Stimulated activated CD8-positive, alpha-beta memory T cell treated with anti-CD3 and anti-CD28 coated beads, Interleukin-12 subunit alpha, Interleukin-12 subunit beta, amount 100 ng/mL, for 1 hour (primary cell): ENCODE data around the gene EPHA6.

Experiments used
- DNase-seq: peaks from one replicate; pipeline ENCODE4 v3.0.0-alpha.2; 2020; ENCODE audit warnings: low read depth

EPHA6 gene

DNA sequence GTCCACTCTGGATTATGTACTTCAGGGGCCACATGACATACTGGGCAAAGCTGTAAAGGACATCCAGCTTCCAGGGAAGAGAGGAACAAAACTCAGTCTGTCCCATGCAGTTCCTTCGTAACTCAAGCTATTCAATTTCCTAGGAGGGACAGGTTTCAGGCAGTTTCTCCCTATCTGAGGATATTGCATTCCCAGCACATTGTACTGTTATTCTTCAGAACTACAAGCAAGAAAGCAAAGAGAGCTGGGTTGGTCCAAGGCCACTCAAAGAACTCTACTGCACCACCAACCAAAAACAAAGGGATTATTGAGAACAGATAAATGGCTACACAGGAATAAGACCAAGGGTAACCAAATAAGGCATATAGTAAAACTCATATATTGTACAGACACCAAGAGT, 832.5 kb downstream of the EPHA6 start:
- no peak for DNase-seq

- no peak for DNase-seq
Observed at GRCh38 chr3:97647441-97647982, 833.1 kb downstream of the EPHA6 start.

DNA sequence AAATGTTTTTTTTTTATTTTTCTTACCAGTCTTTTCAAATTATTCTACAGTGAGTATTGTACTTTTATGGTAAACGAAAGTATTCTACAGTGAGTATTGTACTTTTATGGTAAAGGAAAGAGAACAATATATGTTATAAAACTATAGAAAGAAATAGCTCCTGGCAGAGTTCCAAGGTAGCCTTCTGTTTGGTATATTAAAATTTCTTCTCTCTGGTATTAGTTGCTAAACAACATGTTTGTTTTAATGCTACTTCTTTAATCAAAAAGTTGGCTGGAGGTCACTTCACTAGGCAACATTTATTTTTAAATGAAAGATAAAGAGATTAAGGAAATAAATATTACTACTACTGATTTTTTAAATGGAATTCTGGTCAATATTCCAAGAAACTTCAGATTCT, 841.6 kb downstream of the EPHA6 start:
- no peak for DNase-seq

DNA sequence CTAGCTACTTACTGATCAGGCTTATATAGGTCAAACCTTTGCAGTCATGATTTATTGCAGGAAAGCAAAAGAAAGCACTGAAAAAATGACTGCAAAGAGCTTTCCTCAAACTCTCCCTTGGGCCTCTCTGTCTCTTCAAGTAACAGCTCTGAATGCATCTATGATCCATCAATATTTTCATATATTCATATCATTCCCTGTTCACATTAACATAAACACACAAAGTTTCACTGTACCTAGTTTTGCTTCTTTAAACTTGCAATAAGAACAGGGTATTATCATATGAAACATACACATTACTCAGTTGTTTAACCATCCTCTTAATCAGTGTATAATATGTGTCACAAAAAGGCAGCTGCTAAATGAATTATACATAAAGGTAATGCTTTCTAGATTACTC, 842.2 kb downstream of the EPHA6 start:
- DNase-seq = no peak

- no peak for DNase-seq
Observed at GRCh38 chr3:97658668-97659285, 844.4 kb downstream of the EPHA6 start.

DNA sequence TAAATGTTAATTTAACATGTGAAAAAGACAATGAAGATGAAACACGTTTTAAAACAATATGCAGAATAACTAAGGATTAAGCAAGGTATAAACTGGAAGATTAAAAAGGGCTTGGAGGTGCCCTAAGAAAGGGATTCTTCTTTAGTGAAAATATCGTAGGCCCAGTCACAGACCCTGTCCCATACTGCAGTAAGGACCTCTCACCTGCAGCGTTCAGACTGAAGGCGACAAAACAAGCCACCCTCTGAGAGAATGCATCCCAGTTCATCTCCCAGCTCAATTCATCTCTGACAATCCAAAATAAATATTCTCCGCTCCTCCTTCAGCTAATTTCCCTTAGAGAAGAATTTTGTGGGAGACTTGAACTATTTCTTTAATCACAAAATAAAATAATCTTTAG, 847.9 kb downstream of the EPHA6 start:
- DNase-seq = no peak

DNA sequence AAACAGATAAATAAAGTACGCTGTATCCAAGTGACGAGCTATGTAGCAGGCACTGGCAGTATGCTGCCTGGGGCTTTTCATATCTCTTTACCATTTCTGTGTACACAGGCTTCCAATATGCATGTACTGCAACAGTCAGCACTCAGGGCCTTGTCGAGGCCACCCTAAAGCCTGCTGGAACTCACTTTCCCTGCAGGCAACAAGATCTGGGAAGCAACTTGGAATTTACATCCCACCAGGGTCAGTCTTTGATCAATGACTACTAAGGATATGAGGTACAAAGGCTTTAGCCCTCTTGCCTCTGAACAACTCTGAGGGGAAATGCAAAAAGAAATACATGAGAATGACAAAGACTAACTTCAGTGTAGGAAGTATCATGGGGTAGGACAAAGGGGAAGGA, 848.4 kb downstream of the EPHA6 start:
- DNase-seq = no peak

- no peak for DNase-seq
Observed at GRCh38 chr3:97665896-97666295, 851.5 kb downstream of the EPHA6 start.

- DNase-seq = no peak
Observed at GRCh38 chr3:97670952-97671351, 856.6 kb downstream of the EPHA6 start.

DNA sequence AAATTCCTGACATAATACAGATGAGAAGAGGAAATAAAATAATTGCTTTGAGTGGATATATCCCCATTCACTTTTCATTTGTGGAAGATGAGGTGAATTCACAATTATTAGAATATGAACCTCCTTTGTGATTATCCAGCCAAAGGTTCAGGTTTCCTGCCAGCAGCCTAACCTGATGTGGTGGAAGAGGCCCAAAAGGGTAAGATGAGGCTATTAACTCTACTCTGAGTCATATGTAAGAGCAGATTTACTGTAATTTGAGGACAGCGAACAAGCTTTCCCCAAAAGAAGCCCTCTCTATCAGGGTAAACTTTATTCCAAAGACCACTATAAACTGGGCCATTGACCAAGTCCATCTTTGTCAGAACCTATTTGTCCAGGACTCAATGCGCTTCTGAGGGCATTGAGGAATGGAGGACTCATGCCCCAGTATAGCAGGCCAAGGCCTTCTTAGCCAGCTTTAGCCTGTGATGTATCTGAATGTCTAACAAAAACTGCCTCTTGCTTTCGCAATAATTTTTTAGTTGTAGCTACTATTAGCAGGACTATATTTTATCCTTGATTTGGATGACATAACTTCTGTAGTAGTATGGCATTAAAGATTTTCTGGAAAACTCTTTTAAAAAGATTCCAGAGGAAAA, 859.1 kb downstream of the EPHA6 start:
- no peak for DNase-seq

DNA sequence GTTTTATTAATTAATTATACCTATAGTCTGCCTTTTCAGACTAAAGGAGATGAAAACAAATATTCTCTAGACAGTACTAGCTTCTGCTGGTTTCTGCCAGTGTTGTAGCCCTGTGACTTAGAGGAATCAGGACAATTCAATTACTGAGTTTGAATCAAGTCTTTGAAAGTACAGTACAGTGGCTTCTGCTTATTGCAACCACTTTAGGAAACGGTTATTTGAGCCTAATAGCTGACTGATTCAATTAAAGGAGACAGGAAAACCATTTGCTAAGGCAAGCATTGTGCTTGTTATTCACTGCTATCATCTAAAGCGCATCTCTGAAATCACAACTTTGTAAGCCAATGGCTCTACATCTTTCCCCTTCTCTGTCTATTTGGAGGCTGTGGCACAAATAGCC, 860.1 kb downstream of the EPHA6 start:
- DNase-seq = no peak

GRCh38 chr3:97680210-97680609, 865.8 kb downstream of the EPHA6 start:
- DNase-seq = no peak

GRCh38 chr3:97680696-97681095, 866.3 kb downstream of the EPHA6 start:
- DNase-seq = no peak

DNA sequence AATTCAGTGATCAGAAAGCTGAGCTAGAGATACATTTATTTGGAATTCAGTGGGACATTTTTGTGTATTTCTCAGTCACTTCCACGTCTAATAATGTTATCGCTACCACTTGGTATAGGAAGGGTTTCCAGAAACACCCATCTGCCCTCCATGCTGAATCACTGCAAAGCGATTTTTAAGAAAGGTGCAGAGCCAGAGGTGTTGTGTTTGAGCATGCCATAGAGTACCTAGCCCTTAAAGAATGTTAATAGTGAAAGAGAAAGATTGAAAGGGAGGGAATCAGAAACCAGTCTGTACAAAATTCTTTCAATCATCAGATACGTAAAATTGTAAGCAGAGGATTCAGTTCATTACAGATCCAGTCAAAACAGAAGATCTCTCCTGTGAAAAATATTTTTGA, 870.1 kb downstream of the EPHA6 start:
- no peak for DNase-seq

- no peak for DNase-seq
Observed at GRCh38 chr3:97686258-97686657, 871.9 kb downstream of the EPHA6 start.

DNA sequence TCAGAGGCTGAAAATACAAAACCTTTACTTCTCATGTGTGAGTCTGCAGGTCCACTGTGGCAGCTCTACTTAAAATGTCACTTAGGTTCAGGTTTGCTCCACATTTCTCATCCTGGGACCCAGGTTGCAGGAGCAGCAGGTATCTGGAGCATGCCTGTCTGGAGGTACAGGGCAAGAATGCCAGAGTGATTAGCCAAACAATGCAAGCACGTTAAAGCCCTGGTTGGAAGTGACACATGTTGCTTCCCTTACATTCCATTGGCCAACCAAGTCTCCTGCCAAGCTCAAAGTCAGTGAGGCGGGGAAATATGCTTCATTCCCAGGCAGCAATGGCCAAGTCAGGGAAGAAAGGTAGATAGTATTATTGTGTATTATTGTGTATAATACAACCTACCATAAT, 873.3 kb downstream of the EPHA6 start:
- DNase-seq = no peak

- DNase-seq = no peak
Observed at GRCh38 chr3:97689111-97689510, 874.7 kb downstream of the EPHA6 start.

DNA sequence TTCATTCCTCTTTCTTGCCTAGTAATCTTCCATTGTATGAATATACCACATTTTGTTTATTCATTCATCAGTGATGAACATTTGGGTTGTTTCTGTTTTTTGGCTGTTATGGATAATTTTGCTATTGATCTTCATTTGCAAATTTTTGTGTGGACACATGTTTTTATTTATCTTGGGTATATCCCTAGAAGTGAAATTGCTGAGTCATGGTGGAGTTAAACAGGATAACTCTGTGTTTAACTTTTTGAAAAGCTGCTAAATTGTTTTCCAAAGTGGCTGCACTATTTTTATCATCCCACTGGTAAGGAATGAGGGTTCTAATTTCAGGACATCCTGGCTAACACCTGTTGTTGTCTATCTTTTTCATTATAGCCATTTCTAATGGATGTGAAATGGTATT, 875.6 kb downstream of the EPHA6 start:
- DNase-seq = no peak

GRCh38 chr3:97691354-97691753, 877.0 kb downstream of the EPHA6 start:
- no peak for DNase-seq

GRCh38 chr3:97692389-97692788, 878.0 kb downstream of the EPHA6 start:
- no peak for DNase-seq

GRCh38 chr3:97692831-97693230, 878.4 kb downstream of the EPHA6 start:
- no peak for DNase-seq

DNA sequence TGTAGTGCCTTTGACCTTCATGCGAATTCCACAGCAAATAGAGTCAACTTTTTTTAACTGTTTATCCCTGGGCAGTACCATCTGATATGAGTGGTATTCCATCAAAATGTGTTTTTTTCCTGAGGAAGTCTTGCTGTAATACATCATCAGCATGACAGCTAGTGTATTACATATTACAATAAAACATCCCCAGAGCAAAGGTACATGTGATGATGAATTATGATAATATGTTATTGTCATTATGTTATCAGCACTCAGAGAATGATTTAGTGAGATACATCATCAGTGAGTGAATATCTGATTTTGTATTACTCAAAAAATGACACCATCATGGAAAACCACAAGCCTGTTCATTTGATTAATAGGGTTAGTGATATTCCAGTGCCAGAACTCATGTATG, 880.5 kb downstream of the EPHA6 start:
- DNase-seq = no peak

DNA sequence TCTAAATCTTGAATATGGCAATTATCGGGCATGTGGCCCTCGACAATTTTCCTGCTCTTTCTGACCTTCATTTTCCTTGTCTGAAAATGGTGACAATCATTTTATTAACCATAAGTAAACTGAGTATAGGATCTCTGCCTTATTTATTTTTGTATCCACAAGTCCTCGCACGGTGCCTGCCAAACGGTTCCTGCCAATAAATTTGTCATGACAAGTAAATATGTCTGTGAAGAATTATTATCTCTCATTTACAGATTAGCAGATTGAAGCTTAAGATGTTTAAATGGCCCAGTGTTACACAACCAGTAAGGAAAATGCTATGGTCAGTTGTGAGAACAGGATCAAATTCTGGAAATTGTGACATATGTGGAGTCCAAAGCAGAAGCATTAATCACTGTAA, 884.3 kb downstream of the EPHA6 start:
- DNase-seq = no peak

DNA sequence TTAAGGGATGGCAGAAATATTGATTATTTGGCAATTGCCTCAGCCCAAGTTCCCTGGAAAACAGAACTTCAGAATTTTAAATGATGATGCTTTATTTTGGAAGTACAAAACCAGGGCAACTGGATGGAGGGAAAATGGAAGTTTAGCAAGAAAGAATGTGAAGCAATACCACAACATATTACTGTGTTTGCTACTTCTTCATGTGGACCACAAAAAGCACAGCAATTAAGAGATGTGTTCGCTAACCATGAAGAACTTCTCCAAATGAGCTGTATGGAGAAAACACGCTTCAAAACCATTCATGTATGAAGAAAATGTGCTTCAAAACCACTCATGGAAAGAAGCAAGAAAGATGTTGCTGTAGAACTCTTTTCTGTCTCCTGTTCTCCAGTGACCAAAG, 885.5 kb downstream of the EPHA6 start:
- DNase-seq = no peak
